Right lobe of liver (tissue), 6 donors: ENCODE results near the gene TMEM174. TPM values are rescaled to one million over a fixed set of nuclear protein-coding genes. Genes with fewer than 3 reads are reported as not detected.
A peak's percentile ranks its signal among the peaks of the same experiment; 100 is the strongest.

Source experiments
- ATAC-seq, 4 donors: fragments of 200-7000 bp; cut with Tn5 transposase; one replicate each; pipeline ENCODE4 v1.9.1; 2020; ENCODE audit warnings: mild to moderate bottlenecking in 4 of 4, moderate library complexity in 4 of 4
- DNase-seq, 3 donors: peaks; one replicate each; pipeline ENCODE4 v3.0.0-alpha.2; 2020
- H3K27ac ChIP-seq, 3 donors: fragments of 200-600 bp; one replicate each; pipeline ENCODE4 v1.8.0; 2022
- H3K27me3 ChIP-seq, 2 donors: fragments of 200-600 bp; one replicate each; pipeline ENCODE4 v1.8.0; 2022
- H3K36me3 ChIP-seq, 4 donors: fragments of 200-600 bp; sonication (generic) in 1 of 4; one replicate each; pipeline versions ENCODE4 v1.5.1 to v1.8.0; 2017 to 2022; ENCODE audit warnings: control low read depth in 1 of 4
- H3K4me1 ChIP-seq, 4 donors: fragments of 200-600 bp; sonication (generic) in 1 of 4; one replicate each; pipeline versions ENCODE4 v1.5.1 to v1.8.0; 2017 to 2022; ENCODE audit warnings: control low read depth in 1 of 4
- H3K4me3 ChIP-seq, 3 donors: fragments of 200-600 bp; one replicate each; pipeline ENCODE4 v1.8.0; 2022
- H3K9me3 ChIP-seq, 4 donors: fragments of 200-600 bp; sonication (generic) in 1 of 4; one replicate each; pipeline versions ENCODE4 v1.5.1 to v1.8.0; 2017 to 2022; ENCODE audit warnings: control low read depth in 1 of 4
- CTCF ChIP-seq, 4 donors: fragments of 200-600 bp in 3 of 4; fragments of 450-650 bp in 1 of 4; IDR thresholded peaks; one replicate each; pipeline versions ENCODE4 v1.5.1 to v1.8.0; 2016 to 2022; ENCODE audit warnings: antibody characterized with exemption in 4 of 4, mild to moderate bottlenecking in 2 of 4
- POLR2A ChIP-seq: fragments of 450-650 bp; IDR thresholded peaks from one replicate; pipeline ENCODE4 v1.6.1; 2017; ENCODE audit warnings: antibody characterized with exemption, mild to moderate bottlenecking
- WGBS: methylation state at CpG from one replicate; pipeline ENCODE4 v1.1.6; 2018; ENCODE audit warnings: low coverage, low lambda C conversion rate; ENCODE audit not compliant: insufficient coverage; ENCODE audit errors: missing lambda C conversion rate; 5-methylcytosine and 5-hydroxymethylcytosine counted together
- intact Hi-C, 2 donors: fragments of 100-400 bp; cut with DNase I; formaldehyde crosslinking; loops; one replicate each; pipeline versions ENCODE4 v1.11.2 to v1.14.1; 2022
- total RNA-seq, 6 experiments: library from RNA; depleted of rRNA in 2 of 6; stranded (reverse); fragments of >200 nt in 2 of 6; fragmentation: NEBNext Ultra II Directional in 3 of 6; extraction: Animal tissue kit (Norgen Biotek cat#: 25700) in 3 of 6; gene quantifications; one replicate each; pipeline versions ENCODE4 v1.1.0 to v1.2.4, GENCODE V29; 2016 to 2023
- donor health status: DM: no; HTN: yes; CAD: no.
- donor health status: DM: no; HTN: no; CAD: no.
- donor health status: DM: no; HTN: no; CAD: no.
- donor health status: DM: no; HTN: yes; CAD: no.
- donor health status: DM: no; HTN: yes; CAD: no.

Gene TMEM174
- total RNA-seq, 6 experiments from 2014 or later, result not detected

GRCh38 chr5:73193592-73193991 is 20.6 kb downstream of the TMEM174 start:
- Histone ChIP-seq H3K4me1 (no peaks in the 10 kb centered on the region), H3K27me3 (no peaks in the 10 kb centered on the region), H3K4me3 (no peak overlapping the region), H3K27ac (no peak overlapping the region), H3K9me3 (no peaks in the 10 kb centered on the region), H3K36me3 (no peaks in the 10 kb centered on the region)
- DNase-seq (no peak), ATAC-seq (no peak)
- no peak for TF ChIP-seq POLR2A
- TF ChIP-seq CTCF (IDR thresholded peaks at IDR 0.05), result no peak
- intact Hi-C loops, result no loop called here
- 64% methylated on average over 4 of the region's 4 CpGs for WGBS

DNA sequence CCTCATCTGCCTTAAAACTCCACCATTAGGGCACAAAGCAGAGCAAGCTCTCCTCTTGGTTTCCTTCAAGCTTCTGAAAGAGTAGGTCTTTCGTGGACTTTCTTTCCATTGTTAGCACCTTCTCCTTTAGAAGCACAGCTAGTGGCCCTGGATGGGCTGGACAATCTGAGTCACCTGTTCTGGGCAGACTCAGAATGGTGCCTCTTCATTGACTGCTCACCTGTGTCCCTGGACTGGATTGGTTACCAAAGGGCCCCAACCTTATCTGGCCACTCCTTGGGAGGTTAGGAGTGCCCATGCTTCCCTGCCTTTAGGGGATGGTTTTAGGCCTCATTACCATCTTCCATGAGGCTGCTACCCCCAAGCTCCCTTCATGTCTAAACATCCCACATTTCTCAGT is 23.2 kb downstream of the TMEM174 start:
- 67% methylated on average over 1 of the region's 1 CpG for WGBS
- intact Hi-C loops, result no loop called here
- TF ChIP-seq CTCF (IDR thresholded peaks at IDR 0.05) (no peak), POLR2A (no peak)
- Histone ChIP-seq H3K27ac (no peak overlapping the region), H3K27me3 (no peaks in the 10 kb centered on the region), H3K4me3 (no peak overlapping the region), H3K4me1 (no peaks in the 10 kb centered on the region), H3K9me3 (no peaks in the 10 kb centered on the region), H3K36me3 (no peaks in the 10 kb centered on the region)
- ATAC-seq, result no peak
- no peak for DNase-seq

GRCh38 chr5:73197637-73198257 is 24.8 kb downstream of the TMEM174 start:
- no peak for DNase-seq
- H3K4me3 ChIP-seq, result no peak overlapping the region
- no peaks in the 10 kb centered on the region for H3K36me3 ChIP-seq
- ATAC-seq, result no peak
- no peaks in the 10 kb centered on the region for H3K9me3 ChIP-seq
- H3K4me1 ChIP-seq, result peaks cover 0 to 7% (median 0%) of the 10 kb centered on the region in 4 donors
- intact Hi-C loops, result no loop called here
- no peak overlapping the region for H3K27ac ChIP-seq
- H3K27me3 ChIP-seq, result no peaks in the 10 kb centered on the region
- TF ChIP-seq POLR2A (no peak), CTCF (IDR thresholded peaks at IDR 0.05) (no peak)
- 54% methylated on average over 8 of the region's 8 CpGs for WGBS

- Histone ChIP-seq H3K4me1 (peaks cover 0 to 7% (median 0%) of the 10 kb centered on the region in 4 donors), H3K9me3 (no peaks in the 10 kb centered on the region), H3K36me3 (no peaks in the 10 kb centered on the region), H3K4me3 (no peak overlapping the region), H3K27me3 (no peaks in the 10 kb centered on the region), H3K27ac (no peak overlapping the region)
- WGBS, result 62% methylated on average over 3 of the region's 3 CpGs
- DNase-seq (no peak), ATAC-seq (peak in 2 of 4 donors; percentile 11 to 28)
- intact Hi-C loops, result no loop called here
- TF ChIP-seq CTCF (IDR thresholded peaks at IDR 0.05) (no peak), POLR2A (no peak)
These were observed 26.0 kb downstream of the TMEM174 start for GRCh38 chr5:73198833-73199592.
